PC-9 (cell line): ENCODE data around the gene POU2F3.

ENCODE experiments used
- CTCF ChIP-seq: fragments of 200-600 bp; sonication (generic); conservative IDR thresholded peaks from 2 replicates; pipeline ENCODE4 v1.6.1; 2017; ENCODE audit warnings: mixed run types, antibody characterized with exemption, mild to moderate bottlenecking, moderate library complexity
- EZH2 ChIP-seq: fragments of 200-600 bp; sonication (generic); IDR thresholded peaks from 2 replicates; pipeline ENCODE4 v1.8.0; 2017; ENCODE audit warnings: antibody characterized with exemption, low read depth

- TF ChIP-seq CTCF (no peak), EZH2 (no peak)
Measured at GRCh38 chr11:120197251-120197891, 42.6 kb upstream of the POU2F3 start.
